A549 (cell line): ENCODE results near the gene B3GNT5.

Source experiments
- CHD2 ChIP-seq: fragments of 150-350 bp; IDR thresholded peaks from 2 replicates; pipeline ENCODE4 v1.6.1; 2014; ENCODE audit warnings: low read length; ENCODE audit not compliant: partially characterized antibody
- EP300 ChIP-seq, 2 experiments: fragments of >200 bp; sonication (Bioruptor Twin); formaldehyde crosslinking; IDR thresholded peaks; 2 replicates in 1 of 2; 3 replicates in 1 of 2; pipeline ENCODE4 v1.6.1; 2016 to 2017
- KDM5A ChIP-seq: fragments of 200-600 bp; sonication (generic); IDR thresholded peaks from 2 replicates; pipeline ENCODE4 v1.6.1; 2016; ENCODE audit warnings: antibody characterized with exemption, mild to moderate bottlenecking
- POLR2A ChIP-seq: IDR thresholded peaks from 2 replicates; pipeline ENCODE4 v1.6.1; 2012; ENCODE audit warnings: mild to moderate bottlenecking, low read length
- TF ChIP-seq, protein P1 (sequence below): IDR thresholded peaks from 2 replicates; pipeline ENCODE4 v1.6.1; 2012; ENCODE audit warnings: low read depth, borderline replicate concordance
- TF ChIP-seq, protein P2 (sequence below): fragments of >200 bp; sonication (Bioruptor Twin); formaldehyde crosslinking; IDR thresholded peaks from 3 replicates; pipeline ENCODE4 v1.5.1; 2016
- TF ChIP-seq, protein P3 (sequence below): IDR thresholded peaks from 2 replicates; pipeline ENCODE4 v1.6.1; 2012

- TF ChIP-seq, protein P1, sequence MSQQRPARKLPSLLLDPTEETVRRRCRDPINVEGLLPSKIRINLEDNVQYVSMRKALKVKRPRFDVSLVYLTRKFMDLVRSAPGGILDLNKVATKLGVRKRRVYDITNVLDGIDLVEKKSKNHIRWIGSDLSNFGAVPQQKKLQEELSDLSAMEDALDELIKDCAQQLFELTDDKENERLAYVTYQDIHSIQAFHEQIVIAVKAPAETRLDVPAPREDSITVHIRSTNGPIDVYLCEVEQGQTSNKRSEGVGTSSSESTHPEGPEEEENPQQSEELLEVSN: no peak
- TF ChIP-seq EP300 (IDR thresholded peaks at IDR 0.05) (no peak), POLR2A (no peak), KDM5A (no peak), CHD2 (no peak)
- TF ChIP-seq, protein P2, sequence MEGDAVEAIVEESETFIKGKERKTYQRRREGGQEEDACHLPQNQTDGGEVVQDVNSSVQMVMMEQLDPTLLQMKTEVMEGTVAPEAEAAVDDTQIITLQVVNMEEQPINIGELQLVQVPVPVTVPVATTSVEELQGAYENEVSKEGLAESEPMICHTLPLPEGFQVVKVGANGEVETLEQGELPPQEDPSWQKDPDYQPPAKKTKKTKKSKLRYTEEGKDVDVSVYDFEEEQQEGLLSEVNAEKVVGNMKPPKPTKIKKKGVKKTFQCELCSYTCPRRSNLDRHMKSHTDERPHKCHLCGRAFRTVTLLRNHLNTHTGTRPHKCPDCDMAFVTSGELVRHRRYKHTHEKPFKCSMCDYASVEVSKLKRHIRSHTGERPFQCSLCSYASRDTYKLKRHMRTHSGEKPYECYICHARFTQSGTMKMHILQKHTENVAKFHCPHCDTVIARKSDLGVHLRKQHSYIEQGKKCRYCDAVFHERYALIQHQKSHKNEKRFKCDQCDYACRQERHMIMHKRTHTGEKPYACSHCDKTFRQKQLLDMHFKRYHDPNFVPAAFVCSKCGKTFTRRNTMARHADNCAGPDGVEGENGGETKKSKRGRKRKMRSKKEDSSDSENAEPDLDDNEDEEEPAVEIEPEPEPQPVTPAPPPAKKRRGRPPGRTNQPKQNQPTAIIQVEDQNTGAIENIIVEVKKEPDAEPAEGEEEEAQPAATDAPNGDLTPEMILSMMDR: no peak
- TF ChIP-seq, protein P3, sequence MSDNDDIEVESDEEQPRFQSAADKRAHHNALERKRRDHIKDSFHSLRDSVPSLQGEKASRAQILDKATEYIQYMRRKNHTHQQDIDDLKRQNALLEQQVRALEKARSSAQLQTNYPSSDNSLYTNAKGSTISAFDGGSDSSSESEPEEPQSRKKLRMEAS: no peak
Measured at GRCh38 chr3:183224180-183224970, 28.7 kb upstream of the B3GNT5 start.
